HEK293 (cell line): ENCODE measurements around the gene SLC35F3.

ENCODE experiments used
- CTCF ChIA-PET: fragments of 350-600 bp; formaldehyde crosslinking; extraction: SDS; loops from one replicate; lab custom pipeline; 2021; ENCODE audit warnings: antibody characterized with exemption; lab: Yijun Ruan, JAX
- POLR2A ChIA-PET: fragments of 300-600 bp; formaldehyde crosslinking; extraction: SDS; loops from one replicate; lab custom pipeline; 2020; ENCODE audit warnings: antibody characterized with exemption, inconsistent platforms; lab: Yijun Ruan, JAX
- H3K27ac ChIP-seq: fragments of 200-500 bp; sonication (Bioruptor generic); 2 replicates; pipeline ENCODE4 v1.5.1; 2014; ENCODE audit warnings: low read depth, low read length, control low read depth, inconsistent platforms; ENCODE audit errors: extremely low read depth
- H3K36me3 ChIP-seq, 2 experiments: fragments of 200-500 bp in 1 of 2; sonication (Bioruptor generic) in 1 of 2; 1 replicate in 1 of 2; 2 replicates in 1 of 2; pipeline ENCODE4 v1.5.1; 2014 to 2017; ENCODE audit warnings: inconsistent platforms in 2 of 2, low read length in 2 of 2; ENCODE audit not compliant: control insufficient read depth in 2 of 2, insufficient read depth in 1 of 2
- H3K4me1 ChIP-seq: fragments of 200-500 bp; sonication (Bioruptor generic); 2 replicates; pipeline ENCODE4 v1.5.1; 2014; ENCODE audit warnings: mild to moderate bottlenecking, low read length, inconsistent platforms; ENCODE audit not compliant: control insufficient read depth, insufficient read depth
- H3K4me3 ChIP-seq: 2 replicates; pipeline ENCODE4 v1.5.1; 2011; ENCODE audit warnings: low read depth, mild to moderate bottlenecking, control low read depth, low read length, moderate library complexity
- H3K9me3 ChIP-seq: fragments of 200-500 bp; sonication (Bioruptor generic); 2 replicates; pipeline ENCODE4 v1.5.1; 2014; ENCODE audit warnings: low read depth, low read length, inconsistent platforms; ENCODE audit not compliant: control insufficient read depth, insufficient read depth
- PRDM4 ChIP-seq: fragments of 450-650 bp; formaldehyde crosslinking; IDR thresholded peaks from 2 replicates; pipeline ENCODE4 v1.5.1; 2017; ENCODE audit warnings: missing biosample characterization, missing genetic modification characterization
- TCF7L2 ChIP-seq: IDR thresholded peaks from 2 replicates; pipeline ENCODE4 v1.6.1; 2011; ENCODE audit warnings: low read depth, mild to moderate bottlenecking, inconsistent platforms, low read length, moderate library complexity, borderline replicate concordance
- ZBTB21 ChIP-seq: fragments of 450-650 bp; formaldehyde crosslinking; IDR thresholded peaks from 2 replicates; pipeline ENCODE4 v1.5.1; 2017; ENCODE audit warnings: missing biosample characterization, missing genetic modification characterization
- ZIC2 ChIP-seq: fragments of 450-650 bp; formaldehyde crosslinking; IDR thresholded peaks from 2 replicates; pipeline ENCODE4 v1.5.1; 2016; ENCODE audit warnings: missing biosample characterization, missing genetic modification characterization
- ZNF133 ChIP-seq: fragments of 450-650 bp; formaldehyde crosslinking; IDR thresholded peaks from 2 replicates; pipeline ENCODE4 v1.5.1; 2016; ENCODE audit warnings: missing biosample characterization, missing genetic modification characterization
- ZNF140 ChIP-seq: fragments of 450-650 bp; formaldehyde crosslinking; IDR thresholded peaks from 2 replicates; pipeline ENCODE4 v1.5.1; 2016; ENCODE audit warnings: missing biosample characterization, missing genetic modification characterization
- ZNF157 ChIP-seq: fragments of 450-650 bp; formaldehyde crosslinking; IDR thresholded peaks from 2 replicates; pipeline ENCODE4 v1.5.1; 2016; ENCODE audit warnings: missing biosample characterization, missing genetic modification characterization
- ZNF2 ChIP-seq: fragments of 450-650 bp; formaldehyde crosslinking; IDR thresholded peaks from 2 replicates; pipeline ENCODE4 v1.5.1; 2016; ENCODE audit warnings: missing biosample characterization, missing genetic modification characterization
- ZNF23 ChIP-seq: fragments of 450-650 bp; formaldehyde crosslinking; IDR thresholded peaks from 2 replicates; pipeline ENCODE4 v1.5.1; 2016; ENCODE audit warnings: missing biosample characterization, missing genetic modification characterization, borderline replicate concordance
- ZNF324 ChIP-seq: fragments of 450-650 bp; formaldehyde crosslinking; IDR thresholded peaks from 2 replicates; pipeline ENCODE4 v1.5.1; 2016; ENCODE audit warnings: missing biosample characterization, missing genetic modification characterization
- ZNF341 ChIP-seq: fragments of 450-650 bp; formaldehyde crosslinking; IDR thresholded peaks from 2 replicates; pipeline ENCODE4; 2016; ENCODE audit warnings: low read depth, missing biosample characterization, missing genetic modification characterization
- ZNF48 ChIP-seq: fragments of 450-650 bp; formaldehyde crosslinking; IDR thresholded peaks from 2 replicates; pipeline ENCODE4 v1.5.1; 2016; ENCODE audit warnings: missing biosample characterization, missing genetic modification characterization
- ZSCAN16 ChIP-seq: fragments of 450-650 bp; formaldehyde crosslinking; IDR thresholded peaks from 2 replicates; pipeline ENCODE4 v1.5.1; 2016; ENCODE audit warnings: missing biosample characterization, missing genetic modification characterization
- ZSCAN23 ChIP-seq: fragments of 450-650 bp; formaldehyde crosslinking; IDR thresholded peaks from 2 replicates; pipeline ENCODE4 v1.5.1; 2016; ENCODE audit warnings: missing biosample characterization, missing genetic modification characterization
- TF ChIP-seq, protein P1 (sequence below): fragments of 450-650 bp; formaldehyde crosslinking; IDR thresholded peaks from 2 replicates; pipeline ENCODE4 v1.5.1; 2016; ENCODE audit warnings: missing biosample characterization, missing genetic modification characterization, low read depth
- TF ChIP-seq, protein P2 (sequence below): fragments of 450-650 bp; IDR thresholded peaks from 2 replicates; pipeline ENCODE4 v1.5.1; 2018; ENCODE audit warnings: missing biosample characterization, missing genetic modification characterization

Gene SLC35F3

DNA sequence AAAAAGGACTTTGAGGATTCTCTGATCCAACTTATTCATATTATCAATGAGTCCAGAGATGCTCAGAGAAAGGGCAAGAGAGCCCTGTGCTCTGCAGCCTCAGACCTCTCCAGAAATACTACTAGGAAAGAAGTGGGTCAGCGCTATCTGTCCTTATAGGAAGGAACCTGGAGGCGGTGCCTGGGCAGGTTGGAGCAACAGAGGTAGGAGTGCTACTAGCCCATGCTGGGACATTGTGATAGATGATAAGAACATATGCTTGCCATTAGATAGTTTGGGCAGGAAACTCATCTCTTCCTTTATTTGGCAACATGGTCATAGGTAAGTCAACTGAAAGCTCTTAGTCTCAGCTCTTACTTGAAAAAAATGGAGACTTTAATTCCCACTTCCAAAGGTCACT, 335.0 kb downstream of the SLC35F3 start (continued):
- TF ChIP-seq ZNF23 (tag by site-specific recombination) (no peak), ZNF324 (tag by site-specific recombination) (no peak), ZNF48 (tag by site-specific recombination) (no peak), PRDM4 (tag by site-specific recombination) (no peak), ZSCAN16 (tag by site-specific recombination) (no peak)

GRCh38 chr1:234239936-234240335, 335.5 kb downstream of the SLC35F3 start:
- POLR2A ChIA-PET: no interaction called here
- Histone ChIP-seq H3K27ac (no peak overlapping the region), H3K9me3 (no peaks in the 10 kb centered on the region), H3K4me3 (no peak overlapping the region), H3K36me3 (no peaks in the 10 kb centered on the region), H3K4me1 (no peaks in the 10 kb centered on the region)
- CTCF ChIA-PET: interaction anchor here (0.6 to 2.1 kb wide), 2 partner anchors 27 to 461 kb away, joined by 3 to 7 read pairs; no protein-coding TSS in a partner anchor
- TF ChIP-seq ZNF133 (tag by site-specific recombination) (no peak), TCF7L2 (no peak), ZBTB21 (tag by site-specific recombination) (peak; percentile 44; the same call in 1 of the 2 replicates), ZNF157 (tag by site-specific recombination) (no peak), ZNF2 (tag by site-specific recombination) (no peak), ZIC2 (no peak), ZNF140 (tag by site-specific recombination) (no peak), ZSCAN23 (tag by site-specific recombination) (no peak)
- TF ChIP-seq, protein P1, sequence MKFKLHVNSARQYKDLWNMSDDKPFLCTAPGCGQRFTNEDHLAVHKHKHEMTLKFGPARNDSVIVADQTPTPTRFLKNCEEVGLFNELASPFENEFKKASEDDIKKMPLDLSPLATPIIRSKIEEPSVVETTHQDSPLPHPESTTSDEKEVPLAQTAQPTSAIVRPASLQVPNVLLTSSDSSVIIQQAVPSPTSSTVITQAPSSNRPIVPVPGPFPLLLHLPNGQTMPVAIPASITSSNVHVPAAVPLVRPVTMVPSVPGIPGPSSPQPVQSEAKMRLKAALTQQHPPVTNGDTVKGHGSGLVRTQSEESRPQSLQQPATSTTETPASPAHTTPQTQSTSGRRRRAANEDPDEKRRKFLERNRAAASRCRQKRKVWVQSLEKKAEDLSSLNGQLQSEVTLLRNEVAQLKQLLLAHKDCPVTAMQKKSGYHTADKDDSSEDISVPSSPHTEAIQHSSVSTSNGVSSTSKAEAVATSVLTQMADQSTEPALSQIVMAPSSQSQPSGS: peak; percentile 87

GRCh38 chr1:234240680-234241079, 336.2 kb downstream of the SLC35F3 start:
- CTCF ChIA-PET: interaction anchor here (0.6 to 2.1 kb wide), 4 partner anchors 28 to 1542 kb away, joined by 3 to 7 read pairs (median 3); no protein-coding TSS in a partner anchor

More at GRCh38 chr1:234240680-234241079, 336.2 kb downstream of the SLC35F3 start:
- Histone ChIP-seq H3K27ac (no peak overlapping the region), H3K36me3 (no peaks in the 10 kb centered on the region), H3K9me3 (no peaks in the 10 kb centered on the region), H3K4me3 (no peak overlapping the region), H3K4me1 (no peaks in the 10 kb centered on the region)
- TF ChIP-seq, protein P2, sequence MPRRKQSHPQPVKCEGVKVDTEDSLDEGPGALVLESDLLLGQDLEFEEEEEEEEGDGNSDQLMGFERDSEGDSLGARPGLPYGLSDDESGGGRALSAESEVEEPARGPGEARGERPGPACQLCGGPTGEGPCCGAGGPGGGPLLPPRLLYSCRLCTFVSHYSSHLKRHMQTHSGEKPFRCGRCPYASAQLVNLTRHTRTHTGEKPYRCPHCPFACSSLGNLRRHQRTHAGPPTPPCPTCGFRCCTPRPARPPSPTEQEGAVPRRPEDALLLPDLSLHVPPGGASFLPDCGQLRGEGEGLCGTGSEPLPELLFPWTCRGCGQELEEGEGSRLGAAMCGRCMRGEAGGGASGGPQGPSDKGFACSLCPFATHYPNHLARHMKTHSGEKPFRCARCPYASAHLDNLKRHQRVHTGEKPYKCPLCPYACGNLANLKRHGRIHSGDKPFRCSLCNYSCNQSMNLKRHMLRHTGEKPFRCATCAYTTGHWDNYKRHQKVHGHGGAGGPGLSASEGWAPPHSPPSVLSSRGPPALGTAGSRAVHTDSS (tag by site-specific recombination): 0 out of 2 replicates have a peak, but pooled peaks have one; percentile 14
- TF ChIP-seq ZNF341: no peak
- POLR2A ChIA-PET: no interaction called here
